ENCODE results near the gene FXYD3.

DNA sequence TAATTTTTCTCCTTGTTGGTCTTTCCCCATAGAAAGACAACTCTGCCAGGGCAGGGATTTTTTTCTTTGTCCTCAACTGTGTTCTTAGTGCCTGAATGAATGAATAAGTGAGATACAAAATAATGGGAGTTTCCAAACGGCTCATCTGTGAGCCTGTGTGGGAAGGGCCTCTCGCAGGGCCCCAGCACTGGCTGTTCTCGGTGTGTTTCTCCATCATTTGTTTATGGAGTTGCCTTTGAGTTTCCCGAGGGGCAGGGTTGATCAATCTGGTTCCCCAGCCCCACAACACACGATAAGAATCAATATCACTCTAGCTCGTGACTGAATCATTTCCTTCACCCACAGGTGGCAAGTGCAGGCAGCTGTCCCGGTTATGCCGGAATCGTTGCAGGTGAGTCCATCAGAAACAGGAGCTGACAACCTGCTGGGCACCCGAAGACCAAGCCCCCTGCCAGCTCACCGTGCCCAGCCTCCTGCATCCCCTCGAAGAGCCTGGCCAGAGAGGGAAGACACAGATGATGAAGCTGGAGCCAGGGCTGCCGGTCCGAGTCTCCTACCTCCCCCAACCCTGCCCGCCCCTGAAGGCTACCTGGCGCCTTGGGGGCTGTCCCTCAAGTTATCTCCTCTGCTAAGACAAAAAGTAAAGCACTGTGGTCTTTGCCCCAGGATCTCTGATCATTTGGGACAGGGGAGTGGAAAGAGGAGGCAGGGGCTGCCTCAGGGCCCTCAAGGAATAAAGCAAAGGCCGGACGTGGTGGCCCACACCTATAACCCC lies 53.8 kb downstream of the FXYD3 start:
- TF ChIP-seq CTCF (IDR thresholded peaks at IDR 0.05; ENCODE audit: insufficient read depth, low read depth, low read length) (no peak), EZH2 (IDR thresholded peaks at IDR 0.05; ENCODE audit: insufficient read depth, low read length) (no peak)

Data from astrocyte (in vitro differentiated cells and primary cell).